ENCODE results near the gene ACP4. TPM values are rescaled to one million over a fixed set of nuclear protein-coding genes. Genes with fewer than 3 reads are reported as not detected.
"Not testable (repeated sequence)": the region's sequence is repeated elsewhere in the genome, so short reads cannot be mapped to it uniquely, and the experiment has no call there.

The ACP4 gene
- not detected for total RNA-seq

- no peak for DNase-seq
Observed at GRCh38 chr19:50790396-50790795, at the start of gene ACP4. Gene ACP4 (plus strand): TSS chr19:50790415. CDS start chr19:50790415, 0 bp downstream.

DNA sequence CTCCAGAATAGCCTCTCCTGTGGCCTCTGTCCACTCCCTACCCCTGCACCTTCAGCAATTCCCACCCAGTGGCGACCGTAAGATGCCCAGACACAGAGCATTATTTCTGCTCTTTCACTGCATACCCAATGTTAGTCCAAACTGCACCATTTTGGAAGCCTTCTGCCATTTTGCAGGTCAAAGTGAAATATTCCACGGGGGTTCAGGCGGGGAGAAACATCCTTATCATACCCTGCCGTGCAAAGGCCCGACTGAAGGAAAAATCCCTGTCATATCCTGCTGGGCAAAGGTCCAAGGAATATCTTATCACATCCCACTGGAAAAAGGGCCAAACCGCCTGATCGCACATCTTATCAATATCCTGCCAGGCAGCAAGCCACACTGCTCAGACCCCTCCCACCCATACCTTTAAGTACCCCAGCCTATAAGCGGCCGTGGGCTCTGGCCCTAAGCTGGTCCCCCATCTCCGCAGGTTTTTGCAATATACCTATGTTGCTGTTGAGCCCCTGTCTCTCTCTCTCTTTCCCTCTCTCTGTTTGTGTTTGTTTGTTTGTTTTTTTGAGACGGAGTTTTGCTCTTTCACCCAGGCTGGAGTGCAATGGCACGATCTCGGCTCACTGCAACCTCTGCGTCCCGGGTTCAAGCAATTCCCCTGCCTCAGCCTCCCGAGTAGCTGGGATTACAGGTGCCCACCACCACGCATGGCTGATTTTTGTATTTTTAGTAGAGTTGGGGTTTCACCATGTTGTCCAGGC is 48.9 kb upstream of the ACP4 start:
- no peak for DNase-seq

GRCh38 chr19:50743537-50743936 is 46.7 kb upstream of the ACP4 start:
- no peak for DNase-seq

GRCh38 chr19:50745221-50745620 is 45.0 kb upstream of the ACP4 start:
- DNase-seq = no peak

GRCh38 chr19:50747141-50747540 is 43.1 kb upstream of the ACP4 start:
- not testable (repeated sequence) for DNase-seq

DNA sequence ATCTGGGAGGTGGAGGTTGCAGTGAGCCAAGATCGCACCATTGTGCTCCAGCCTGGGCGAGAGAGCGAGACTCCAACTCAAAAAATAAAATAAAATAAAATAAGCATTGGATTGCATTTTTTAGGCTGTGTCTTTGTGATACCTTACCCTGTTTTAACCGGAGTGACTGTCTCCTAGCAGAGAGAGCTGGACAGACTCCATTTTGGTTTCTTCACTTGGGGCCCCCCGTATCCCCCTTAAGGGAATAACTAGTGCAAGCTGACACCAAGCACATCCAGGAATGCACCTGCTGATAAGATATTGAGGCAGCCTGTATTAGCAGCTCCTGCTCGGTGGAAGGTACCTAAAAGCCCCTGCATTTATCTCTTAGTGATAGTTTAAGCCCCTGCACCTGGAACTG is 40.7 kb upstream of the ACP4 start:
- no peak for DNase-seq

DNA sequence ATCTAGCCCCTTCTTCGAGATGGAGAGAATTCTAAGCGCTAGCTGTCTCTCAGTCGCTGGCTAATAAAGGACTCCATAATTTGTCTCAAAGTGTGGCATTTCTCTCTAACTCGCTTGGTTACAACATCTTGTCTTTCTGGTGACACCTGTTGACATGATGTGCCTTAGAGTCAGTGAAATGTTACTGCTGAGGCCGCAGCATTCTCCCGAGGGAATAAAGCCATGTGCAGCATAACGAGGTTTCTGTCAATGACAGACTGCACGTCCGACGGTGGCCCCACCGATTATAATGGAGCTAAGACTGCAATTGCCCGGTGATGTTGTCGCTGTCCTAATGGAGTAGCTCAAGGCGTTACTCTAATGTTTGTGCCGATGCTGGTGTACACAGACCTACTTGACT is 40.2 kb upstream of the ACP4 start:
- no peak for DNase-seq

DNA sequence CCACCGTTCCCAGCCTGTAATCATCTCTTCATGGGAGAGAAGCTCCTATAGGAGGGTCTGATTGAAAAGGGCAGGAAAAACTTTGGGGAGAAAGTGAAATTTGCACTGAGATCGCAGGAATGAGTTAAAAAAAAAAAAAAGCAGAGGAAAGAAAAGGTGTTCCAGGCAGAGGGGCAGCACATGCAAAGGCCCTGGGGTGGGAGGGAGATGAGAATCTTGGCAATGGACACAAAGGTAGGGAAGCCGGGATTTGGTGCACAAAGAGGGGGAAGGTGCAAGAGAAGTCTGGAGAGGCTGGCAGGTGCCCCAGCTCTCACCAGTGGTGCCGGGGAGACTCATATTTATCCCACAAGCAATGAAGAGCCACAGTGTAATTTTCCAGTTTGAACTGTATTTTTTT is 36.3 kb upstream of the ACP4 start:
- DNase-seq = no peak

DNA sequence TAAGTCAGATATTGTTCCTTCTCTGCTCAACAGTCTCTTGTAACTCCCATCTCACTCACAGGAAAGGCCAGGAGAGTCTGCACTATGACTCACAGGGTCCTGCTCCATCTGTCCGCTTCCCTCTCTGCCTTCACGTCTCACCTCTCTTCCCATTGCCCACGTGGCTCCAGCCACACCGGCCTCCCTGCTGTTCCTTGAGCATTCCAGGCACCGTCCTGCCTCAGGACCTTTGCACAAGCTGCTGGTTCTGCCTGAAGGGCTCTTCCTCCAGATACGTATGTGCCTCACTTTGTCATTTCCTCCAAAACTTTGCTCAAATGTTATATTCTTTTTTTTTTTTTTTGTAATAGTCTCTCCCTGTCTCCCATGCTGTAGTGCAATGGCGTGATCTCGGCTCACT is 34.0 kb upstream of the ACP4 start:
- not testable (repeated sequence) for DNase-seq

GRCh38 chr19:50757624-50758023 is 32.6 kb upstream of the ACP4 start:
- DNase-seq = not testable (repeated sequence)

DNA sequence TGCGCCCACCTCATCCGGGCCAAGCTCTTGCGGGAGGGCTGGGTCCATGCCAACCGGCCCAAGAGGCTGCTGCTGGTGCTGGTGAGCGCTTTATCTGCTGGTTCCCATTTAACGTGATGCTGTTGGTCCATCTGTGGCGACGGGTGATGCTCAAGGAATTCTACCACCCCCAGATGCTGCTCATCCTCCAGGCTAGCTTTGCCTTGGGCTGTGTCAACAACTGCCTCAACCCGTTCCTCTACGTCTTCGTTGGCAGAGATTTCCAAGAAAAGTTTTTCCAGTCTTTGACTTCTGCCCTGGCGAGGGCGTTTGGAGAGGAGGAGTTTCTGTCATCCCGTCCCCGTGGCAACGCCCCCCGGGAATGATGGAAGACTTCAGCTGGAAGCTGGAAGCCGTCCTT is 31.1 kb upstream of the ACP4 start:
- not testable (repeated sequence) for DNase-seq

- DNase-seq = peak; percentile 2
Observed at GRCh38 chr19:50759886-50760285, 30.3 kb upstream of the ACP4 start.

- DNase-seq = not testable (repeated sequence)
Observed at GRCh38 chr19:50761501-50761900, 28.7 kb upstream of the ACP4 start.

DNA sequence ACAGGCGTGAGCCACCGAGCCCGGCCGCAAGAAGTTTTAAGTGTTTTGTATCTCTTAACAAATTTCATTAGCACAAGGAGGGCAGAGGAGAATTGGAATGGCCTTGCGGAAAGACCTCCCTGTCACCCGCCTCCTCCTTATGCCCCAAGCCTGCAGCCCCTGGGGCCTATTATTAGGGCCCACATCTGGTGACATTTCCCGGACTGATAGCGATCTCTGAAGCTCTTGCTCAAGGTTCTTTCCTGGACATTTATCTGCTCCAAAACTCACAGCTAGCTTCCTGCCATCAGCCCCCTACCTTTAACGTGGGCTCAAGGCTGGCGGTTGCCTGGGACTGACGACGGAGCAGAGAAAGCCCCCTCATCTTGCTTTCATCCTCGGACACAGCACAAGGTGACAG is 26.7 kb upstream of the ACP4 start:
- not testable (repeated sequence) for DNase-seq

DNA sequence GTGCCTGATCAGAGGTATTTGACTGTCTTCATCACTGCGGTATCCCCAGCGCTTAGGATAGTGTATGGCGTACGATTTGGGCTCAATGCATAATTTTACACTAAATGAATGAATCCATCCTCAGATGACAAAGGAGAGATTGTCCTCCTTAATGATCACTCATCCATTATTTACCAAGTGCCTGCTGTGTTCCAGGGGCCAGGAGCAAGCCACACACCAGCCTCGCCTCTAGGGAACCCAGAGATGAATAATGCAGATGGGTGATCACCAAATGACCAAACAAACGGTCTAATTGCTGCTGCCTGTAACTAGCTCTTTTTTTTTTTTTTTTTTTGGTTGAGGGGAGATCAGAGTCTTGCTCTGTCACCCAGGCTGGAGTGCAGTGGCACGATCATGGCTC is 25.8 kb upstream of the ACP4 start:
- no peak for DNase-seq

DNA sequence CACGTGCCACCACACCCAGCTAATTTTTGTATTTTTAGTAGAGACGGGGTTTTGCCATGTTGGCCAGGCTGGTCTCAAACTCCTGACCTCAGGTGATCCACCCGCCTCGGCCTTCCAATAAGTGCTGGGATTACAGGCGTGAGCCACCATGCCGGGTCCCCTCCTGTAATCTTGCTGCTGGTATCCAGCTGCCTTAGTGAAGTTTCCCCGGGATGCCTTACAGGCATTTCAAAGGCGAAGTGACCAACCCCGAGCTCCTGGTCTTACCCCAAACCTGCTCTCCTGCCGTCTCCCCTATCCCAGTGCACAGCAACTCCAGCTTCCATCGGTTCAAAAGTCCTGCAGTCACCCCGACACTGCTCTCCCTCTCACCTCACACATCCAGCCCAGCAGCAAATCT is 23.5 kb upstream of the ACP4 start:
- DNase-seq = not testable (repeated sequence)

DNA sequence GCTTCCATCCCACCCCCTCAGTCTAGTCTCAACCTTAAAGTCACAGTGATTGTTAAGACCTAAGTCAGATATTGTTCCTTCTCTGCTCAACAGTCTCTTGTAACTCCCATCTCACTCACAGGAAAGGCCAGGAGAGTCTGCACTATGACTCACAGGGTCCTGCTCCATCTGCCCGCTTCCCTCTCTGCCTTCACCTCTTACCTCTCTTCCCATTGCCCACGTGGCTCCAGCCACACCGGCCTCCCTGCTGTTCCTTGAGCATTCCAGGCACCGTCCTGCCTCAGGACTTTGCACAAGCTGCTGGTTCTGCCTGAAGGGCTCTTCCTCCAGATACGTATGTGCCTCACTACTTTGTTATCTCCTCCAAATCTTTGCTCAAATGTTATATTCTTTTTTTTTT is 23.0 kb upstream of the ACP4 start:
- not testable (repeated sequence) for DNase-seq

- no peak for DNase-seq
Observed at GRCh38 chr19:50768277-50768676, 21.9 kb upstream of the ACP4 start.

DNA sequence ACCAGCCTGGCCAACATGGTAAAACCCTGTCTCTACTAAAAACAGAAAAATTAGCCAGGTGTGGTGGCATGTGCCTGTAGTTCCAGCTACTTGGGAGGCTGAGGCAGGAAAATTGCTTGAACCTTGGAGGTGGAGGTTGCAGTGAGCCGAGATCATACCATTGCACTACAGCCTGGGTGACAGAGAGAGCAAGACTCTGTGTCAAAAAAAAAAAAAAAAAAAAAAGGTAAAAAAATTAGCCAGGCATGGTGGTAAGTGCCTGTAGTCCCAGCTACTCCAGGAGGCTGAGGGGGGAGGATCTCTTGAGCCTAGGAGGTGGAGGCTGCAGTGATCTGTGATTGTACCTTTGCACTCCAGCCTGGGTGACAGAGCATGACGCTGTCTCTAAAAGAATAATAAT is 20.1 kb upstream of the ACP4 start, which contains the start of gene GPR32:
GPR32 (plus strand) TSS at position 301 of the 400 bp plus-strand sequence. CDS start 137 bp downstream, outside the sequence.
- not testable (repeated sequence) for DNase-seq

GRCh38 chr19:50770888-50771287 is 19.3 kb upstream of the ACP4 start:
- no peak for DNase-seq

- no peak for DNase-seq
Observed at GRCh38 chr19:50772476-50772875, 17.7 kb upstream of the ACP4 start.

DNA sequence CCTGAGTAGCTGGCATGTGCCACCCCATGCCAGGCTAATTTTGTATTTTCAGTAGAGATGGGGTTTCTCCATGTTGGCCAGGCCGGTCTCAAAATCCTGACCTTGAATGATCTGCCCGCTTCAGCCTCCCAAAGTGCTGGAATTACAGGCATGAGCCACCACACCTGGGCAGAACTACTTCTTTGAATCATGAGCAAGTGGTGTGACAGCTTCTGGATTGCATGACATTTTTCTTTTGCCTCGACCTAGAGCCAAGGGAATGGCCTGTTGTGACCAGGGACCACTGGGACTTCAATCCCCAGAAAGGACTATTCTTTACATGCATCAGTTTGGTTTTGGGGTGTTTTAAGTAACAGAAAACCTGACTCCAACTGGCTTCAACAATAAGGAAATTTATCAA is 17.3 kb upstream of the ACP4 start:
- DNase-seq = not testable (repeated sequence)

GRCh38 chr19:50773454-50773853 is 16.8 kb upstream of the ACP4 start:
- not testable (repeated sequence) for DNase-seq

GRCh38 chr19:50776131-50776530 is 14.1 kb upstream of the ACP4 start:
- no peak for DNase-seq

Data from tongue (tissue), 2 donors.